ENCODE measurements around the gene LRRN2. TPM values are rescaled to one million over a fixed set of nuclear protein-coding genes. Genes with fewer than 3 reads are reported as not detected.

LRRN2 gene
- polyA plus RNA-seq, 1 of the 3 experiments (the other 2 are of a cell fraction), result not detected

- H3K9ac ChIP-seq, result no peak overlapping the region
- H3K27me3 ChIP-seq (ENCODE audit: insufficient read depth), result no peaks in the 10 kb centered on the region
- H3K4me3 ChIP-seq (ENCODE audit: low read depth in 2 of 2, low read length in 1 of 2), result no peak overlapping the region
- no peak for TF ChIP-seq TEAD4 (IDR thresholded peaks at IDR 0.05; ENCODE audit: borderline replicate concordance, insufficient read depth)
- TF ChIP-seq PBX3 (IDR thresholded peaks at IDR 0.05), result no peak
- no peak for TF ChIP-seq RFX5 (IDR thresholded peaks at IDR 0.05; ENCODE audit: low read length)
- TF ChIP-seq IRF3 (IDR thresholded peaks at IDR 0.05; ENCODE audit: low read depth, low read length), result no peak
- TF ChIP-seq GABPA (IDR thresholded peaks at IDR 0.05; ENCODE audit: low read depth), result no peak
- no peak for TF ChIP-seq TCF12 (IDR thresholded peaks at IDR 0.05)
- no peak for TF ChIP-seq SIN3A (IDR thresholded peaks at IDR 0.05; ENCODE audit: borderline replicate concordance, low read depth, low read length)
- TF ChIP-seq FOXM1 (IDR thresholded peaks at IDR 0.05; ENCODE audit: low read depth), result no peak
- TF ChIP-seq REST (IDR thresholded peaks at IDR 0.05; ENCODE audit: low read depth, low read length), result no peak
- no peak for TF ChIP-seq TAF1 (IDR thresholded peaks at IDR 0.05; ENCODE audit: borderline replicate concordance, low read depth, low read length)
- no peak for TF ChIP-seq SMC3 (IDR thresholded peaks at IDR 0.05; ENCODE audit: low read depth, low read length)
- no peak for TF ChIP-seq ELF1 (IDR thresholded peaks at IDR 0.05)
- TF ChIP-seq FOXJ3 (CRISPR knock-in tag; IDR thresholded peaks at IDR 0.05), result no peak
- no peak for TF ChIP-seq RXRA (IDR thresholded peaks at IDR 0.05; ENCODE audit: borderline replicate concordance, low read depth)
- no peak for TF ChIP-seq EZH2phosphoT487 (IDR thresholded peaks at IDR 0.05; ENCODE audit: borderline replicate concordance, low read depth)
- TF ChIP-seq NFIC (IDR thresholded peaks at IDR 0.05; ENCODE audit: borderline replicate concordance), result no peak
- TF ChIP-seq YY1 (IDR thresholded peaks at IDR 0.05; ENCODE audit: low read depth), result no peak
- H3K4me1 ChIP-seq (ENCODE audit: control insufficient read depth in 1 of 2, insufficient read depth in 2 of 2, low read depth in 1 of 2, low read length in 1 of 2), result peaks cover 0 to 5% of the 10 kb centered on the region in 2 experiments; a peak in 1 of 4 replicates
- no peaks in the 10 kb centered on the region for H3K9me2 ChIP-seq
- no peak overlapping the region for H3K27ac ChIP-seq (ENCODE audit: low read depth in 2 of 2, low read length in 1 of 2)
- H3K9me3 ChIP-seq, result no peaks in the 10 kb centered on the region
- ChIA-PET POLR2A (no interaction called here), CTCF (interaction anchor here (3.3 kb wide), 1 partner anchor 161 kb away, joined by 11 read pairs; no protein-coding TSS in a partner anchor)
- H4K20me1 ChIP-seq (ENCODE audit: insufficient read depth), result no peaks in the 10 kb centered on the region
- H3K79me2 ChIP-seq (ENCODE audit: insufficient read depth), result no peaks in the 10 kb centered on the region
- 68% methylated on average over 3 of the region's 3 CpGs for WGBS (ENCODE audit: low lambda C conversion rate)
- no peak overlapping the region for H2AFZ ChIP-seq (ENCODE audit: low read depth)
- H3F3A ChIP-seq (replicated peaks; ENCODE audit: insufficient read depth), result no peaks in the 10 kb centered on the region
- no peak overlapping the region for H3K4me2 ChIP-seq
- no peaks in the 10 kb centered on the region for H3K36me3 ChIP-seq (replicated peaks in 1 of 2; ENCODE audit: control insufficient read depth in 1 of 2, insufficient read depth in 2 of 2, low read length in 1 of 2)
- DNase-seq, result no peak
Measured at GRCh38 chr1:204645666-204646065, 39.9 kb downstream of the LRRN2 start.
